ENCODE measurements around the gene KIF17. TPM values are rescaled to one million over a fixed set of nuclear protein-coding genes. Genes with fewer than 3 reads are reported as not detected.

Gene KIF17
- total and polyA plus RNA-seq, 2 of the 8 experiments (the other 6 are each of a cell fraction or from before 2014, with no cell fraction given) = 6.9 to 10.4 TPM

DNA sequence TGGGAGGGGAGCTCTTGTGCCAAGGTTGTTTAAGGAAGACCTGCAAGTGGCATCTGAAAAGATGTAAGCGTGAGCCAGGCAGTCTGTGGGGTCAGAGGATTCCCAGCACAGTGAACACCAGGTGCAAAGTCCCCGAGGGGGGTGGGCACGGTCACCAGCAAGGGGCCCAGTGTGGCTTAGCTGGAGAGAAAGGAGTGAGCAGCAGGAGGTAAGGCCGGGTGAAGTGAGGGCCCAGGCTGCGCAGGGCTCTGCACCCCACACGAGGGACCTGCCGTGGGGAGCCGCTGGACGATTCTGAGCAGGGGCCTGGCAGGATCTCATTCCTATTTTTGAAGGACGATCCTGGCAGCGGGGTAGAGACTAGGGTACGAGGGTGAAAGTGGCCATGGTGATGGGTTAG is 60.8 kb downstream of the KIF17 start:
- Histone ChIP-seq H4K91ac (replicated peaks; ENCODE audit: insufficient read length, low read length) (no peak overlapping the region), H3K4ac (replicated peaks; ENCODE audit: insufficient read length, low read depth, low read length) (no peak overlapping the region), H3K9me3 (ENCODE audit: insufficient read depth in 2 of 2, low read depth in 1 of 2, low read length in 1 of 2) (no peaks in the 10 kb centered on the region), H3K23me2 (ENCODE audit: low read depth, low read length) (peaks cover 9% of the 10 kb centered on the region), H3K27me3 (replicated peaks in 1 of 4; ENCODE audit: control insufficient read depth in 3 of 4, extremely low read depth in 1 of 4, insufficient read depth in 3 of 4, low read length in 3 of 4) (no peaks in the 10 kb centered on the region), H2BK20ac (ENCODE audit: low read length) (no peak overlapping the region), H2AK5ac (ENCODE audit: low read depth, low read length) (no peak overlapping the region), H2BK120ac (replicated peaks; ENCODE audit: low read depth, low read length) (no peak overlapping the region), H4K5ac (ENCODE audit: insufficient read length, low read depth, low read length) (no peak overlapping the region), H2BK15ac (ENCODE audit: low read length) (no peak overlapping the region), H3K9ac (replicated peaks in 1 of 4; ENCODE audit: extremely low read depth in 1 of 4, low read depth in 3 of 4, low read length in 3 of 4) (no peak overlapping the region), H3K27ac (ENCODE audit: low read depth, low read length) (no peak overlapping the region), H4K20me1 (replicated peaks in 1 of 2; ENCODE audit: control insufficient read depth in 1 of 2, insufficient read depth in 2 of 2, low read length in 2 of 2) (peaks cover 6 to 30% of the 10 kb centered on the region in 2 experiments), H3K23ac (ENCODE audit: insufficient read length) (no peak overlapping the region), H3K79me1 (ENCODE audit: low read depth, low read length) (peaks cover 10% of the 10 kb centered on the region), H3K4me1 (replicated peaks in 1 of 4; ENCODE audit: control insufficient read depth in 3 of 4, insufficient read depth in 4 of 4, low read length in 3 of 4) (peaks cover 0 to 5% (median 3%) of the 10 kb centered on the region in 4 experiments; a peak in 3 of 7 replicates), H3K4me2 (ENCODE audit: insufficient read depth in 1 of 2, low read depth in 2 of 2, low read length in 2 of 2) (no peak overlapping the region), H3K18ac (ENCODE audit: extremely low read depth, low read length) (no peak overlapping the region), H3K14ac (ENCODE audit: insufficient read length) (no peak overlapping the region), H2AFZ (ENCODE audit: low read length) (no peak overlapping the region), H3K4me3 (ENCODE audit: extremely low read depth in 1 of 4, insufficient read depth in 2 of 4, low read depth in 3 of 4, low read length in 4 of 4) (no peak overlapping the region), H3K36me3 (ENCODE audit: control insufficient read depth in 2 of 4, insufficient read depth in 4 of 4, low read length in 3 of 4) (peaks cover 24 to 58% (median 51%) of the 10 kb centered on the region in 4 experiments), H4K8ac (ENCODE audit: extremely low read depth, insufficient read depth, low read length) (no peak overlapping the region), H3K79me2 (ENCODE audit: control insufficient read depth in 1 of 2, insufficient read depth in 2 of 2, low read length in 2 of 2) (peaks cover 9 to 49% of the 10 kb centered on the region in 2 experiments), H3K56ac (replicated peaks; ENCODE audit: insufficient read length, low read depth, low read length) (no peak overlapping the region), H2BK5ac (ENCODE audit: low read depth, low read length) (no peak overlapping the region), H2BK12ac (ENCODE audit: low read depth, low read length) (no peak overlapping the region)
- 80% methylated on average over 12 of the region's 12 CpGs; no CpG with 5 or more reads in 1 of the 2 experiments for WGBS, 2 experiments (ENCODE audit: extremely low coverage in 1 of 2, insufficient coverage in 1 of 2, insufficient read length in 1 of 2, insufficient replicate concordance in 2 of 2, low coverage in 1 of 2, low lambda C conversion rate in 2 of 2, missing lambda C conversion rate in 1 of 2)
- TF ChIP-seq SP2 (IDR thresholded peaks at IDR 0.05; ENCODE audit: low read length) (no peak), SIRT6 (IDR thresholded peaks at IDR 0.05; ENCODE audit: low read length) (no peak)
- ChIA-PET CTCF (ENCODE audit: partially characterized antibody) (interaction anchor here (0.6 to 2.1 kb wide), 6 partner anchors 15 to 636 kb away, joined by 3 to 6 read pairs (median 4); no protein-coding TSS in a partner anchor), POLR2A (ENCODE audit: partially characterized antibody) (interaction anchor here (0.6 to 1.7 kb wide), 5 partner anchors 15 to 1413 kb away, joined by 3 to 8 read pairs (median 3); partner anchors contain the start of gene HP1BP3)
- DNase-seq (ENCODE audit: low read depth in 1 of 2, low spot score in 2 of 2) (no peak), FAIRE-seq (no peak)
